Endothelial cell of umbilical vein (primary cell): ENCODE data around the gene DOCK4.

ENCODE experiments used
- CTCF ChIP-seq, 2 donors: IDR thresholded peaks; 1 replicate in 1 of 2; 2 replicates in 1 of 2; pipeline ENCODE4 v1.5.1; 2011; ENCODE audit warnings: low read length in 2 of 2, mild to moderate bottlenecking in 2 of 2, moderate library complexity in 2 of 2, control low read depth in 1 of 2, inconsistent platforms in 1 of 2, low read depth in 1 of 2; ENCODE audit not compliant: insufficient read depth in 1 of 2; ENCODE audit errors: extremely low read depth in 1 of 2
- POLR2A ChIP-seq: IDR thresholded peaks from 2 replicates; pipeline ENCODE4 v1.6.1; 2012; ENCODE audit warnings: low read depth, mild to moderate bottlenecking, control low read depth, low read length

GRCh38 chr7:112132051-112132694, 74.0 kb downstream of the DOCK4 start:
- TF ChIP-seq CTCF (IDR thresholded peaks at IDR 0.05; ENCODE audit: extremely low read depth in 1 of 2, insufficient read depth in 1 of 2, low read depth in 1 of 2, low read length in 2 of 2) (no peak), POLR2A (no peak)
